Activated T-cell treated with anti-CD3 and anti-CD28 coated beads, Interleukin-2, amount 50 U/mL, for 4 hours (primary cell): Measurements from ENCODE around the gene MN1. TPM values are rescaled to one million over a fixed set of nuclear protein-coding genes. Genes with fewer than 3 reads are reported as not detected.

Experiments
- ATAC-seq, 2 donors: fragments of 200-7000 bp; cut with Tn5 transposase; one replicate each; pipeline ENCODE4 v1.10.0; 2021
- DNase-seq: peaks from one replicate; pipeline ENCODE4 v3.0.0-alpha.2; 2020
- H3K27me3 Mint-ChIP-seq: one replicate; pipeline ENCODE4 v1.8.0; 2021; ENCODE audit warnings: low read depth, mixed read lengths
- H3K36me3 Mint-ChIP-seq: one replicate; pipeline ENCODE4 v1.8.0; 2022; ENCODE audit warnings: mixed read lengths; ENCODE audit not compliant: insufficient read depth
- H3K4me1 Mint-ChIP-seq: one replicate; pipeline ENCODE4 v1.8.0; 2021; ENCODE audit warnings: low read depth, mixed read lengths
- H3K4me3 Mint-ChIP-seq: one replicate; pipeline ENCODE4 v1.8.0; 2021; ENCODE audit warnings: mild to moderate bottlenecking, moderate library complexity, mixed read lengths
- H3K9me3 Mint-ChIP-seq: one replicate; pipeline ENCODE4 v1.8.0; 2021; ENCODE audit warnings: mixed read lengths
- total RNA-seq, 3 donors: library from RNA; stranded (reverse); gene quantifications; one replicate each; pipeline ENCODE4 v1.2.1, GENCODE V29; 2021

Gene MN1
- total RNA-seq, 3 donors from 2014 or later: 0.03 to 0.08 (median 0.05) TPM

DNA sequence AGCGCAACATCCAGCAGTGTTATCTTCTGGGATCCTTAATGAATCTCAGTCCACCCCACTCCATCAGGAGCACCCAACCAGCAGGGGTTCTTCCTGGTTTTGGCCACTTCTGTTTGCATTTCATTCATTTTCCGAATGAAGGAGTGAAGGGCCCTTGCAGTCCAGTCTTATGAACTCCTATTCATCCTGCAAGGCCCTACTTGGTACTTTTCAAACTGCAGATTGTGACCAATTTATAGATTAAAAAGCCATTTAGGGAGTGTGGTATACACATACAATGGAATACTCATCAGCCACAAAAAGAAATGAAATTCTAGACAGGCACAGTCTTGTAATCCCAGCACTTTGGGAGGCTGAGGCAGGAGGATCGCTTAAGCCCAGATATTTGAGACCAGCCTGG is 10.2 kb upstream of the MN1 start:
- DNase-seq (no peak), ATAC-seq (no peak)
- no peaks in the 10 kb centered on the region for H3K9me3 Mint-ChIP-seq
- no peaks in the 10 kb centered on the region for H3K4me1 Mint-ChIP-seq
- H3K27me3 Mint-ChIP-seq: peaks cover 5% of the 10 kb centered on the region
- no peaks in the 10 kb centered on the region for H3K36me3 Mint-ChIP-seq
- H3K4me3 Mint-ChIP-seq: no peak overlapping the region

DNA sequence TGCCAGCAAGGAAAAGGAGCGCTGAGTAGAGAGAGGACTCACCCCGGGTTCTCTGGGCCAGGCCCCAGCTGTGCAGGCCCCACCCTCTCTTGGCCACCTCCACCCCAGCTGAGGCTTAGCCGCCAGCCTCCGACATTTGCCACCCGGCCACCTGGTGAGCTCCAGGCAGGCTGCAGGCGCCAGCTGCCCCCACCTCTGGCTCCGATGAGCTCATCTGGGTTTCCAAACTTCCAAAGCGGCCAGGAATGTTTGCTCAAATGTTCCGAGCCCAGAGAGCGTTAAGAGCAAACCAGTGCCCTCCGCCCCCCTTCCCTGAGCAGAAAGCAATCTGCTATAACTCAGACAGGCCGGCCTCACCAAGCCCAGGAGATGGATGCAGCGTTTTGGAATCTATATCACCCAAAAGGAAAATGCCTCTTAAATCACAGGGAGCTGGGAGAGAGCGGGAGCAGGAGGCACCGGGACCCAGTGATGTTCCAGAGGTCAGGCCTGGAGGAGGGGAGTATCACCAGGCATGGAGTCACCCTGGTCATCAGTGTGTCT is 9.1 kb upstream of the MN1 start:
- Mint-ChIP-seq H3K4me1 (no peaks in the 10 kb centered on the region), H3K27me3 (peaks cover 6% of the 10 kb centered on the region), H3K4me3 (no peak overlapping the region), H3K9me3 (no peaks in the 10 kb centered on the region), H3K36me3 (no peaks in the 10 kb centered on the region)
- ATAC-seq (no peak), DNase-seq (no peak)

DNA sequence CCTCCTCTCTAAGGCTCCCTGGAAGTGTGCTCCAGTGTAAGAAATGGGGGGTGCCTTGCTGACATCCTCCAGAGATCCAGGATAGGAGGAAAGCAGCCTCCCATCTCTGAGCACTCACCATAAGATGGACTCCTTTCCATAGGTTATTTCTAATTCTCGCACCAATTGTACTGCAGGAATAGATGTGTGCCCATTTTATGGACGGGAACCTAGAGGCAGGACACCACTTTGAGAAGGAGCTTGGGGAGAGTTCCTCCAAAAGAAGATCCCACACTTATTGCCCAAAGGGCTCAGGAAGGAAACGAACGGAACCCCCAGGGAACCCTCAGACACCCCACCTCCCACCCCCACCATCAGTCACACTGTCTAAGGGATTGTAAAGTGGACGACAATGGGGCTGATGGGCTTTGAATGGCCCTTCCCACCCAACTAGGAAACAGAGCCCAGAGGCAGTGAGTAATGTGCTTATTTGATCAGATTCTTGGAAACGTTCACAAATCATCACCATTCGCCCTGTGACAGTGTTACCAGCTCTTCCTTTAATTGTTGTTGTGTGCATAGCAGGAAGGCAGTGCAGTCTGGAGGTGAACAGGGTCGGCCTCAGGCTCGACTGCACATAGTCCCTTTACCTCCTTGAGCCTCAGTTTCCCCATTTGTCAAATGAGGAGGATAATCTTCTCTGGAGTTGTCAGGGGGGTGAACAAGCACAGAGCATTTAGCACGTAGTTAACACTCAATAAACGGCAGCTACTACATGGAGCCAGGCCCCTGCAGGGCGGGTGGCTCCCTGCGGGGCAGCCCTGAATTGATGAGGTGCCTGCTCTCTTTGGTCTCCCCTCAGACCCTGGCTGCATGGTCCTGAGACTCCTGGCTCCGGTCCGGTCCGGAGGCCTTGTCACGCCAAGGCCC is 8.4 kb upstream of the MN1 start:
- Mint-ChIP-seq H3K9me3 (no peaks in the 10 kb centered on the region), H3K36me3 (no peaks in the 10 kb centered on the region), H3K4me3 (no peak overlapping the region), H3K27me3 (peaks cover 12% of the 10 kb centered on the region), H3K4me1 (peaks cover 5% of the 10 kb centered on the region)
- DNase-seq: no peak
- ATAC-seq: no peak

DNA sequence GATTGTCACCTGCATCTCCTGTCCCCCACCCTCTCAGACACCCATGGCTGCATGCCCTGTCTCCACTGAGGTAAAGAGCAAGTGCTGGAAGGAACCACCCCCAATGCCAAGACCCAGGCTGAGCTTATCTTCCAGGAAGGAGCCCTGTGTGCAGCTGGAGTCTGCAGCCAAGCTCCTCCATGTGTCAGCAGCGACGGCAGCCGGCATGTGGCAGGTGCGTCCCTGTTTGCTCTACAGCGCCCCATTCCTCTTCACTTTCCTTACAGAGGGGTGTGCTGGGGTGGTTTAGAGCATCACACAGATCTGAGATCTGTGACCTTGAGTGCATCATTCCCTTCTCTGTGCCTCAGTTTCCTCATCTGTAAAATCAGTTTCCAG is 7.7 kb upstream of the MN1 start:
- ATAC-seq: no peak
- DNase-seq: no peak
- Mint-ChIP-seq H3K9me3 (no peaks in the 10 kb centered on the region), H3K4me3 (no peak overlapping the region), H3K27me3 (peaks cover 19% of the 10 kb centered on the region), H3K36me3 (no peaks in the 10 kb centered on the region), H3K4me1 (peaks cover 8% of the 10 kb centered on the region)

DNA sequence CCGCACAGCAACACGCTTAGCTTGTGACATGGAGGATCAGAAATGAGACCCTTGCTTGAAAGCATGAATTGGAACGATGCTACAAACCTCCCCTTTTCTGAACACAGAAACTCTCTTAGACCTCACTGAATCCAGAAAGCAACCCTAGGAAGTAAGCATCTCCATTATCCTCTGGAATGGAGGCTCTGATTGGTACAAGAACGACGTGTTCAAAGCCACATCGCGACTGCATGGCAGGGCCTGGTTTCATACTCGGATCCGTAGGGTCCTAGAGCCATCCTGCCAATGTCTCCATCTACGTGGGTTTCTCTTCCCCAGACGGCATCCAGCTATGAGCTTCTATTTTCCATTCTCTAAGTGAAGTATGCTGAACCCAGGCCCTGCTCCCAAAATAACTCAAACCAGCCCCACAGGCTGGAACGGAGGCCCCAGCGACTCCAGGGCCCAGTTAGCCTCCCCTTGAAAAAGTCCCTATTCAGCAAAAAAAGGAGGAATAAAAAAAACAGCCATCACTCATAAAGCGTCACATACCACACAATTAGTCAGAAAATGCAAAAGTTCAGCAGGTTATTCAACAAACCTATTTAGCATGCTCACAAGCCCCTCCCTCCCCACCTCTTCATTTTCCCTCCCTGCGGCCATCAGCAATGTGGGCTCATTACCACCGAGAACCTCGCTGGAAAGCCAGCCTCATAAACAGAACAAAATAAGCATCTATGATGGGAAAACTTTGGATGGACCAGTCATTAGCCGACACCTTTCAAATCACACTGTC is 7.1 kb upstream of the MN1 start:
- H3K9me3 Mint-ChIP-seq: no peaks in the 10 kb centered on the region
- H3K36me3 Mint-ChIP-seq: no peaks in the 10 kb centered on the region
- peaks cover 8% of the 10 kb centered on the region for H3K4me1 Mint-ChIP-seq
- ATAC-seq (no peak), DNase-seq (no peak)
- H3K4me3 Mint-ChIP-seq: no peak overlapping the region
- peaks cover 22% of the 10 kb centered on the region for H3K27me3 Mint-ChIP-seq

DNA sequence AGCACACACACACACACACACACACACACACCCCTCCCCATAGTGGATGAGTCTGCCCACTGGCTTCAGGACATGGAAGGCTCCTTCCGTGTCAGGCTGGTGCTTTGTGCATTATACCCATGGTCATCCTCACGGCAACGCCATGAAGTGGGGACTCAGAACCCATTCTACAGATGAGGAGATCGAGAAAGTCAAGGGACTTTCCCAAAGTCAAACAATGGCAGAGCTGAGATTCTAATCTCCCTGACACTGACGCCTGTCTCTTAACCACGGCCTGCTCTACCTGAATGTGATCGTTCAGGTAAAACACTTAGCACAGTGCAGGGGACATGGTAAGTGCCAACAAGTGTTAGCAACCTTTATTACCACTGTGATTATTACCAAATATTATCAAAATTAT is 4.3 kb upstream of the MN1 start:
- DNase-seq: no peak
- H3K4me3 Mint-ChIP-seq: no peak overlapping the region

DNA sequence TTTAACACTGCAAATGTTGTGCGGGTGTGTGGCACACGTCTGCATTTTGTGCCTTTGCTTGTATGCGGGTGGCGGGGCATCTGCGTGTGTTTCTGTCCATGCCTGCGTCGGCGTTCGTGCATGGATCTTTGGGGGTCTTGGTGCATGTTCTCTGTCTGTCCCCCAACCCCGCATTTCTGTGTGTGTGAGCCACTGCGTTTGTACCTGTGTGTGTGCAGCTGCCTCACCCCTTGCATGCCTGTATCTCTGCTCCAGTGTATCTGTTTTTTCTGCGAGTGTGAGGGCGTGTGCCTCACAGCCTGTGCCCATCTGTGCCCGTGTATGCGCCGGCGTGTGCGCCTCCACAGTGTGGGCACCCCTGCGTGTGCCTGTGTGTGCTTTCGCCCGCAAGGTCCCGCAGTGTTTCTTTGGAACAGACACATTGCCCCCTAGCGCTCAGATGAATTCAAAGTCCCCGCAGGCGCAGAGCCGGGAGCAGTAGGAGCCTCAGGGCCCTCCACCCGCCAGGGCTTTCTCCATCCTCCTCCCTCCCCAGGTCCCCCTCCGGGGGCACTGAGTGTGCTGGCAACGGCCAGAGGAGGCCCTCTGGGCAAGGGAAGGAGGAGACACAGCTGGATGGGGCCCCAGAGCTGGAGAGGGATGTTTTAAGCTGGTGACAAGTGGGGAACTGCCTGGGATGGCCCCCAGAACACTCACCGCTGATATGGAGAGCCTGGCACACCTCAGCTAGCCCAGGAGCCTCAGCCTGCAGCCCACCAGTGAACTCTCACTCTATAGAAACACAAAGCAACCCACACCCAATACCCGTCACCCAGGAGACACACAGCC is 3.1 kb upstream of the MN1 start:
- DNase-seq: peak; percentile 43
- Mint-ChIP-seq H3K36me3 (no peaks in the 10 kb centered on the region), H3K9me3 (no peaks in the 10 kb centered on the region), H3K27me3 (peaks cover 22% of the 10 kb centered on the region), H3K4me3 (peak overlapping the region; percentile 14), H3K4me1 (peaks cover 17% of the 10 kb centered on the region)
- peak; percentile 25 to 29 for ATAC-seq

More for the DNA sequence above, 4.3 kb upstream of the MN1 start:
- peaks cover 22% of the 10 kb centered on the region for H3K27me3 Mint-ChIP-seq
- H3K36me3 Mint-ChIP-seq: no peaks in the 10 kb centered on the region
- ATAC-seq: no peak
- peaks cover 16% of the 10 kb centered on the region for H3K4me1 Mint-ChIP-seq
- H3K9me3 Mint-ChIP-seq: no peaks in the 10 kb centered on the region

DNA sequence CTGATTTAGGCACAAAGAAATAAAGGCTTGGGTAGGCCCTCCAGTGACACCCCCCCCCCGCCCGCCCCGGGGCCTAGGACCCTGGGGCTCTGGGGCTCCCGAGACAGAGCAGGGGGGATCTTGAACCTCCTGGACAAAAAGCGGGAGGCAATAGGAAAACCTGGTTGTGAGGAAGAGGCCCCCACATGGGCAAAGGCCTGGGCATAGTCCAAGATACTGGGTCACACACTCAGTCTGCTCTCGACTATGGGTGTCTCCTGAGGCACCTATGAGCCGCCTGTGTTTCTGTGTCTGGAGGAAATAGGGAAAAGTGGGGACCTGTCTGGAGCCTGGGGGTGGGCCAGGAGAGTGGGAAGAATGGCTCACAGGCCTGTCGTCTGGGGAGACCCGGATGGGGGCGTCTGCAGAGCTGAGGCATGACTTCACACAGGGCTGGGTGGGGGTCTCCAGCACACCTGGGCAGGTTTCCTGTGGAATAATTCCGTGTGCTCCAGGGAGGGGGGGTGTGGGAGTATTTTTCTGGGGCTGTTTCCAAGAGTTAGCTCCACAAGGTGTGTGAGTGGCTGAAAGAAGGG is 2.4 kb upstream of the MN1 start:
- ATAC-seq: no peak
- no peak overlapping the region for H3K4me3 Mint-ChIP-seq

DNA sequence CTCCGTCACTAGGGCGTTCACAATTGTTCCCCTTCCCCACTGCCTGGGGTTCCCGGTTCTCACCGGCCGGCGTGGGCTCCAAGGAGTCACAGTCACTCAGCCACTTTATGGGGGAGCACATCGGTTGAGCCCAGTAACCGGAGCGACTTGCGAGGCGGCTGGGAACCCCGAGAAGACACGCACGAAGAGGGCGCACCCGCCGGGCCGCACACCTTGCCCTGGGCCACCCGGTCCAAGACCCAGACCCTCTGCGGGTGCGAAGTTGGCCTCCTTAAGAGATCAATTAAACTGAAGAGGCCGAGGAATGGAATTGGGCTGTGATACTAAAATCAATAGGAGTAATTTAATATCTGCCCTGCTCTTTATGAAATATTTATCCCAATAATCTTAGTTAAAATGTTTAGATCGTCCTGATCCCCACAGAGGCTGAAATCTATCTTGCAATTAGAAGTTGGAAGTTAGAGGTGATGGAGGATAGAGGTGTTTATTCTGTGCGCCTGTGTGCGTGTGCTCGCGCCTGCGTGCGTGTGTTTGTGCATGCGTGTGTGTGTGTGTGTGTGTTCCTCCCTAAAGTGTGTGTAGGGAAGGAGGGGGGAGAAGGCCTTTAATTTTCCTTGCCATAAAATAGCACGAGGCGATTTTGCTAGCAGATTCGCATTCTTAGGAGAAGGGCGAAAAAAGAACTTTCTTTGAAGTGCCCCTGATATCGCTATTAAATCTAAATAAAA is 954 bp upstream of the MN1 start:
- peaks cover 17% of the 10 kb centered on the region for H3K4me1 Mint-ChIP-seq
- no peaks in the 10 kb centered on the region for H3K36me3 Mint-ChIP-seq
- ATAC-seq (peak in 1 of 2 donors; percentile 30), DNase-seq (no peak)
- peaks cover 23% of the 10 kb centered on the region for H3K27me3 Mint-ChIP-seq
- H3K4me3 Mint-ChIP-seq: peak overlapping the region; percentile 84
- no peaks in the 10 kb centered on the region for H3K9me3 Mint-ChIP-seq

More for the DNA sequence above, 2.4 kb upstream of the MN1 start:
- Mint-ChIP-seq H3K27me3 (peaks cover 23% of the 10 kb centered on the region), H3K4me1 (peaks cover 17% of the 10 kb centered on the region), H3K9me3 (no peaks in the 10 kb centered on the region), H3K36me3 (no peaks in the 10 kb centered on the region)
- no peak for DNase-seq

DNA sequence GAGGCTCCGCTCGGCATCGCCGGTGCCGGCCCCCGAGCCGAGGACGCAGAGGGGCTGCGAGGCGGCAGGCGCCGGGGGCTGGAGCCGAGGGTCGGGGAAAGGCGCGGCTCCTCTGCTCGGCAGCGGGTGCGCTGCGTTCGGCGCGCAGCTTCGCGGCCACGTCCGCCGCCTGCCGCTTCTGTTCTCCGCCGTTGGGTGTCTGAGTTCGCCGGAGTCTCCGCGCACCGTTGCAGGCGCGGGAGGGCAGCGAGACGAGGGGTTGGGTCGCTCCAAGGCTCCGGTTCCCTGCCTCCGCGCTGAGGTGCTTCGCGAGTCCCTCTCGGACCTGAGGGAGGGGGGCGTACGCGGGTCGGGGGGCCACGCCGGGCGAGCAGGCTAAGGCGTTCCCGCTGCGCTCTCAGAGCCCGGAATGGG is 347 bp downstream of the MN1 start:
- Mint-ChIP-seq H3K4me3 (peak overlapping the region; percentile 84), H3K36me3 (no peaks in the 10 kb centered on the region), H3K4me1 (peaks cover 17% of the 10 kb centered on the region), H3K9me3 (no peaks in the 10 kb centered on the region), H3K27me3 (peaks cover 23% of the 10 kb centered on the region)
- DNase-seq: no peak
- ATAC-seq: peak; percentile 59 to 66

DNA sequence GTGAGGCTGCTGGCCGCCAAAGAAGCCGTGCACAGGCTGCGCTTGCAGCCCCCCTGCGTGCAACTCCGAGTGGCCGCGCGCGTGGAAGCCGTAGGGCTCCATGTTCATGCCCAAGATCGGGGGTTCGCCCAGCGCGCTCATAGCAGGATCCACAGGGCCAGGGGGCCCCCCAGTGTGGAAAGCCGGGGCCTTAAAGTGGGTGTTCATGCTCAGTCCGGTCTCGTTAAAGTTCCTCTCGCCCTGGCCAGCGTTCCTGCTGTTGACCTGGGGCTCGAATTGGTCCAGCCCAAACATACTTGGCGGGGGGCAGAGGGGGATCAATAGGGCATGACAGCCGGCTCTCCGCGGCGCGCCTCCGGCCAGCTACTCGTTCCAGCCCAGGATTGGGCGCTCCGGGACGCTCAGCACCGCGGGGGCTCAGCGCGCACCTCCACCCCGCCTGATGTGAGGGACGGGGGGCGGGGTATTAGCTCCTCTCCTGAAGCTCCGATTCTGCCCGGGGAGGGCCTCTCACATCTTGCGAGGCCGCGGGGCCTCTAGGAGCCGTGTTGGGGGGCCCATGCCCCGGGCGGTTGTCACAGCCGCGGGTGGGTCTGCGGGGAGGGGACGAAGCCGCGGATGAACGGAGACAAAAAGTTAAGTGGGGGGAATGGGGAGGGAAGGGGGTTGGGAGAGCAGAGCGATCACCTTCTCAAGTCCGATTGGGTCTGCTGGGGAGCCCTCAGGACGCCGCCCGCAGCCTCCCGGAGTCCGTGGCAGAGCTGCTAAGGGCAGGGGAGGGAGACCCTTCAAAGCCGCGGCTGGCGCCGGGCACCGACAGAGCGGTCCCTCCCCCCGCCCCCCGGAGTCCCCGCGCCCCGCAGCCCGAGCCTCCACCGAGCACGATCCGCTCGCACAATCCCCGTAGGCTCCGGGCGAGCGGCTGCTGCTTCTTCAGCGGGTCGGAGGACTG is 1.0 kb downstream of the MN1 start:
- peaks cover 20% of the 10 kb centered on the region for H3K27me3 Mint-ChIP-seq
- ATAC-seq: peak in 1 of 2 donors; percentile 4
- H3K9me3 Mint-ChIP-seq: no peaks in the 10 kb centered on the region
- H3K36me3 Mint-ChIP-seq: no peaks in the 10 kb centered on the region
- peaks cover 17% of the 10 kb centered on the region for H3K4me1 Mint-ChIP-seq
- peak overlapping the region; percentile 84 for H3K4me3 Mint-ChIP-seq
- DNase-seq: no peak

DNA sequence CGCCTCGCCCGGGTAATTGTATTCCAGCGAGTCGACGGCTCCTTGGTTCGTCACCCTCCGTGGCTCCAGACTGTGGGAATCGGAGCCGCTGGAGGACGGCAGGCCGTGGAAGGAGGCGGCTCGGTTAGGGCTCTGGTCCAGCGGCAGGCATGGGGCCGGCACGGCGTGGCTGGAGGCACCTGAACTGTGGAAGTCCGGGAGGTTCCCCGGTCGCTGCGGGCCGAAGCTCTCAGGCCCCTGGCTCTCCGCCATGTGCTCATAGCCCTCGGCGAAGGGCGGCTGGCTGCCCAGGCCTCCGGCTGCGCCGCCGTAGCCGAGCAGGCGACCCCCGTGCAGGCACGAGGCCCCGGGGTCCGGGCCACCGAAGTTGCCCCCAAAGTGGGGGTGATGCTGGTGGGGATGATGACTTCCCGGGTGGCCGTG is 1.7 kb downstream of the MN1 start:
- H3K9me3 Mint-ChIP-seq: no peaks in the 10 kb centered on the region

More for the DNA sequence above, 1.7 kb downstream of the MN1 start:
- Mint-ChIP-seq H3K4me1 (peaks cover 12% of the 10 kb centered on the region), H3K27me3 (peaks cover 13% of the 10 kb centered on the region), H3K4me3 (no peak overlapping the region), H3K36me3 (no peaks in the 10 kb centered on the region)
- DNase-seq (no peak), ATAC-seq (no peak)
